Stimulated activated naive CD4-positive, alpha-beta T cell treated with Interleukin-2 at 50 U/mL for 16 hours (primary cell): ENCODE data around the gene PPFIBP2.

ENCODE experiments used
- DNase-seq: peaks from one replicate; lab custom pipeline; 2025; lab: John Stamatoyannopoulos, UW

Gene PPFIBP2

GRCh38 chr11:7600205-7600775 lies 86.5 kb downstream of the PPFIBP2 start:
- DNase-seq, result no peak

- DNase-seq, result no peak
Measured at GRCh38 chr11:7603031-7603781, 89.4 kb downstream of the PPFIBP2 start.

GRCh38 chr11:7604331-7604955 lies 90.6 kb downstream of the PPFIBP2 start:
- DNase-seq, result no peak

GRCh38 chr11:7605186-7605943 lies 91.6 kb downstream of the PPFIBP2 start:
- no peak for DNase-seq

- DNase-seq, result no peak
Measured at GRCh38 chr11:7606496-7606895, 92.7 kb downstream of the PPFIBP2 start.

- DNase-seq, result no peak
Measured at GRCh38 chr11:7609015-7609414, 95.2 kb downstream of the PPFIBP2 start.

- DNase-seq, result no peak
Measured at GRCh38 chr11:7609521-7609920, 95.7 kb downstream of the PPFIBP2 start.

GRCh38 chr11:7610393-7610792 lies 96.6 kb downstream of the PPFIBP2 start:
- DNase-seq, result no peak

- no peak for DNase-seq
Measured at GRCh38 chr11:7611411-7611810, 97.6 kb downstream of the PPFIBP2 start.

- DNase-seq, result no peak
Measured at GRCh38 chr11:7612056-7612660, 98.4 kb downstream of the PPFIBP2 start.

GRCh38 chr11:7612661-7613393 lies 99.0 kb downstream of the PPFIBP2 start:
- DNase-seq, result no peak

- DNase-seq, result no peak
Measured at GRCh38 chr11:7613394-7613720, 99.6 kb downstream of the PPFIBP2 start.

- no peak for DNase-seq
Measured at GRCh38 chr11:7614656-7615055, 100.9 kb downstream of the PPFIBP2 start.

- no peak for DNase-seq
Measured at GRCh38 chr11:7617032-7617431, 103.2 kb downstream of the PPFIBP2 start.

GRCh38 chr11:7619322-7619721 lies 105.5 kb downstream of the PPFIBP2 start:
- DNase-seq, result no peak

GRCh38 chr11:7621090-7621489 lies 107.3 kb downstream of the PPFIBP2 start:
- DNase-seq, result no peak

- no peak for DNase-seq
Measured at GRCh38 chr11:7621554-7621953, 107.8 kb downstream of the PPFIBP2 start.

- no peak for DNase-seq
Measured at GRCh38 chr11:7622721-7623120, 108.9 kb downstream of the PPFIBP2 start.

- no peak for DNase-seq
Measured at GRCh38 chr11:7628660-7629059, 114.9 kb downstream of the PPFIBP2 start.

- no peak for DNase-seq
Measured at GRCh38 chr11:7630002-7630401, 116.2 kb downstream of the PPFIBP2 start.

GRCh38 chr11:7632211-7632610 lies 118.4 kb downstream of the PPFIBP2 start:
- DNase-seq, result no peak

- no peak for DNase-seq
Measured at GRCh38 chr11:7635137-7635536, 121.3 kb downstream of the PPFIBP2 start.
